ENCODE measurements around the gene JUN. TPM values are rescaled to one million over a fixed set of nuclear protein-coding genes. Genes with fewer than 3 reads are reported as not detected.

The JUN gene
- total and polyA plus RNA-seq, 2 donors (not counting 3 experiments of a cell fraction or from before 2014, with no cell fraction given) = 88.3 to 89.3 TPM

DNA sequence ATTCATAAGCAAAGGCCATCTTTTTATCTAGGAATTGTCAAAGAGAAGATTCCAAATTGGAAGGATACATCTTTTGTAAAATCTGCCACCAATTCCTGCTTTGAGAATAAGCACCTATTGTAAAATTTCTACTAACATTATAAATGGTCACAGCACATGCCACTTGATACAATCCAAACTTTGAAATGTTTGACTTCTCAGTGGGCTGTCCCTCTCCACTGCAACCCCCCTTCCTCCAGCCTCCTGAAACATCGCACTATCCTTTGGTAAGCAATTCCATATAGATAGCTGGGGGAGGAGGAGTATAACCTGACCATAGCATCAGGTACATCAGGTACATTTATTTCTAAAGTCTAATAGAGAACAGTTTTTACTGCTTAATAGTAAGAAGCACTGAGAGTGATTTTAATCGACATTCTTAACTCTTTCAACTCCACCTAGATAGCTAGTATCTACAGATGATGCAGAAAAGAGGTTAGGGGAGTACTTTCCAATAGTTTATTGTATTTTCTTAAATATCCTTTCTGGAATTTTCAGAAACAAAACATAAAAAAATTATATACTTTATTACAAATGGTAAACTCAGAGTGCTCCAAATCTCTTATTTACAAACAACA is 2.9 kb downstream of the JUN start:
- TF ChIP-seq MYC (IDR thresholded peaks at IDR 0.05; ENCODE audit: low read depth, low read length) (no peak), POLR2A (IDR thresholded peaks at IDR 0.05; ENCODE audit: low read depth, low read length) (peak; percentile 30)
- H3K79me2 ChIP-seq (ENCODE audit: control insufficient read depth, insufficient read depth, low read length) = peaks cover 35% of the 10 kb centered on the region
- DNase-seq (ENCODE audit: low read depth, low spot score) (peak; percentile 38), FAIRE-seq (peak; percentile 35)
- no peaks in the 10 kb centered on the region for H3K9me1 ChIP-seq (replicated peaks; ENCODE audit: control insufficient read depth, extremely low read depth, insufficient read depth, low read length)
- BruUV-seq (replicated peaks) = no TSS peak
- dilution Hi-C loops (cut with MboI; ENCODE audit: extremely low pct_ligation_motif_present, low sequenced_read_pairs) (no loop called here), intact Hi-C loops (cut with micrococcal nuclease) (loop anchor here (5.0 kb wide), 1 partner anchor 264 kb away; no protein-coding TSS in a partner anchor)
- H3K27ac ChIP-seq (ENCODE audit: insufficient read depth, low read depth, low read length) = no peak overlapping the region
- ChIA-PET CTCF (interaction anchor here (0.8 to 1.6 kb wide), 4 partner anchors 18 to 979 kb away, joined by 3 to 4 read pairs (median 4); no protein-coding TSS in a partner anchor), POLR2A (interaction anchor here (0.8 to 3.1 kb wide), 2 partner anchors 18 to 103 kb away, joined by 3 to 8 read pairs; no protein-coding TSS in a partner anchor)
- peak overlapping the region; percentile 98 for H3K9ac ChIP-seq (replicated peaks; ENCODE audit: extremely low read depth, insufficient read depth, low read length)
- peaks cover 22% of the 10 kb centered on the region for H3K4me1 ChIP-seq (ENCODE audit: control insufficient read depth, extremely low read depth, insufficient read depth, low read length)
- no peaks in the 10 kb centered on the region for H3K9me3 ChIP-seq (replicated peaks; ENCODE audit: control insufficient read depth, insufficient read depth, low read length)
- H3K4me2 ChIP-seq (ENCODE audit: insufficient read depth, low read length) = peak overlapping the region; percentile 96
- H2AFZ ChIP-seq (ENCODE audit: low read depth, low read length) = no peak overlapping the region
- H3K27me3 ChIP-seq (ENCODE audit: control insufficient read depth in 2 of 2, insufficient read depth in 2 of 2, low read length in 2 of 2) = no peaks in the 10 kb centered on the region
- no peaks in the 10 kb centered on the region for H3K36me3 ChIP-seq (ENCODE audit: control insufficient read depth in 2 of 2, extremely low read depth in 1 of 2, insufficient read depth in 2 of 2, low read length in 2 of 2)
- H4K20me1 ChIP-seq (replicated peaks; ENCODE audit: control insufficient read depth, extremely low read depth, insufficient read depth, low read length) = no peaks in the 10 kb centered on the region
- peak overlapping the region; percentile 52 to 91 (median 80) for H3K4me3 ChIP-seq (replicated peaks in 1 of 3; ENCODE audit: insufficient read depth in 1 of 3, low read depth in 1 of 3, low read length in 3 of 3)

DNA sequence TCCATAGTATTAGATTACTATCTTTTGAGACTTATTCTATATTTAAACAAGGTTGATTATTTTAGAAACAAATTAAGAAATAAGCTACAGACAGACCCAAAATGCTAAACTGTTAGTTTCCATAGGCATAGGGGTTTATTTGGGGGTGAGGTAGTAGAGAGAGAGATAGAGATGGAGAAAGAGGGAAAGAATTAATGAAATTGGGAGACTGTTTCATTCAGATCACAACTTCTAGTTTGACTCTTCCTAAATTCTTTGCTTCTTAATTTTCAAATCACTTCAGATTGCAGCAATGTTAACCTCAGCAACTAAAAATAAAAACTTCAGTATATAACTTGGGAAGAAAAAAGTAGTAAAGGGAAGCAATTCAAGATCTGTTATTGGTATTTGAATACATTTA is 3.4 kb downstream of the JUN start:
- Histone ChIP-seq H4K20me1 (replicated peaks; ENCODE audit: control insufficient read depth, extremely low read depth, insufficient read depth, low read length) (no peaks in the 10 kb centered on the region), H3K79me2 (ENCODE audit: control insufficient read depth, insufficient read depth, low read length) (peaks cover 35% of the 10 kb centered on the region), H3K4me1 (ENCODE audit: control insufficient read depth, extremely low read depth, insufficient read depth, low read length) (peaks cover 16% of the 10 kb centered on the region), H3K4me3 (replicated peaks in 1 of 3; ENCODE audit: insufficient read depth in 1 of 3, low read depth in 1 of 3, low read length in 3 of 3) (peak overlapping the region in 2 of 3 experiments; percentile 52 to 80), H3K27me3 (ENCODE audit: control insufficient read depth in 2 of 2, insufficient read depth in 2 of 2, low read length in 2 of 2) (no peaks in the 10 kb centered on the region), H3K4me2 (ENCODE audit: insufficient read depth, low read length) (peak overlapping the region; percentile 96), H2AFZ (ENCODE audit: low read depth, low read length) (no peak overlapping the region), H3K27ac (ENCODE audit: insufficient read depth, low read depth, low read length) (no peak overlapping the region), H3K9ac (replicated peaks; ENCODE audit: extremely low read depth, insufficient read depth, low read length) (peak overlapping the region; percentile 98), H3K9me1 (replicated peaks; ENCODE audit: control insufficient read depth, extremely low read depth, insufficient read depth, low read length) (no peaks in the 10 kb centered on the region), H3K9me3 (replicated peaks; ENCODE audit: control insufficient read depth, insufficient read depth, low read length) (no peaks in the 10 kb centered on the region), H3K36me3 (ENCODE audit: control insufficient read depth in 2 of 2, extremely low read depth in 1 of 2, insufficient read depth in 2 of 2, low read length in 2 of 2) (no peaks in the 10 kb centered on the region)
- DNase-seq (ENCODE audit: low read depth, low spot score) (no peak), FAIRE-seq (peak; percentile 21)
- dilution Hi-C loops (cut with MboI; ENCODE audit: extremely low pct_ligation_motif_present, low sequenced_read_pairs) = no loop called here
- ChIA-PET POLR2A (interaction anchor here (3.1 kb wide), 1 partner anchor 18 kb away, joined by 8 read pairs; no protein-coding TSS in a partner anchor), CTCF (interaction anchor here (1.0 to 2.3 kb wide), 4 partner anchors 12 to 979 kb away, joined by 3 to 12 read pairs (median 9); no protein-coding TSS in a partner anchor)
- TF ChIP-seq FOS (IDR thresholded peaks at IDR 0.05; ENCODE audit: borderline replicate concordance, insufficient read depth, low read length) (no peak), POLR2AphosphoS5 (IDR thresholded peaks at IDR 0.05; ENCODE audit: insufficient read depth, low read depth, low read length) (no peak)
- no TSS peak for BruUV-seq (replicated peaks)
- intact Hi-C loops (cut with micrococcal nuclease) = loop anchor here (5.0 kb wide), 1 partner anchor 263 kb away; no protein-coding TSS in a partner anchor

All from endothelial cell of umbilical vein (primary cell).